Left colon (tissue), 2 donors: Measurements from ENCODE around the gene CA5A. TPM values are rescaled to one million over a fixed set of nuclear protein-coding genes. Genes with fewer than 3 reads are reported as not detected.
A peak's percentile ranks its signal among the peaks of the same experiment; 100 is the strongest.

ENCODE experiments used
- ATAC-seq: fragments of 200-7000 bp; cut with Tn5 transposase; one replicate; pipeline ENCODE4 v1.9.1; 2020; ENCODE audit warnings: mild to moderate bottlenecking, moderate library complexity
- DNase-seq, 2 donors: peaks; one replicate each; pipeline ENCODE4 v3.0.0-alpha.2; 2020
- intact Hi-C, 2 donors: fragments of 100-400 bp; cut with DNase I in 1 of 2; cut with micrococcal nuclease in 1 of 2; formaldehyde crosslinking; loops; one replicate each; pipeline versions ENCODE4 v1.11.2 to v1.14.0; 2022; cut with DNase I, micrococcal nuclease
- total RNA-seq, 2 donors: library from RNA; stranded (reverse); fragmentation: NEBNext Ultra II Directional; extraction: Animal tissue kit (Norgen Biotek cat#: 25700); gene quantifications; one replicate each; pipeline ENCODE4 v1.2.1, GENCODE V29; 2021
- donor health status: DM: no; HTN: no; CAD: no.
- donor health status: DM: yes; HTN: yes; CAD: no.

The CA5A gene
- total RNA-seq, 2 donors from 2014 or later = not detected

- ATAC-seq = peak; percentile 72
- DNase-seq = no peak
- intact Hi-C loops = no loop called here
Measured at GRCh38 chr16:87847785-87848675, 88.3 kb downstream of the CA5A start.

DNA sequence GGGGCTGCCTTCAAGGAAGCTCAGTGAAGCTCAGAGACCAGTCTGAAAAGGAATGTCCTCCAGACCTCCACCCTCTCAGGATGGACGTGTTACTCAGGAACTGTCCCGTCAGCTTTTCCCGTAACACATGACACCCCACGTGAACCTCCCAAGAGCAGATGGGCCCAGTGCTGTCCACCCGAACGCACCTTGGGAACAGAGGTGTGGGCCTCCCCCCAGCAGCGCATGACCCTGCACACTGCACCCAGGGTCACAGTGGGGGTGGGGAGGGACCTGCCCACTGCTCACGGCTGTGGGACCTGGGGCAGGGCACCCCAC, 88.9 kb downstream of the CA5A start:
- intact Hi-C loops = no loop called here
- no peak for DNase-seq
- no peak for ATAC-seq

DNA sequence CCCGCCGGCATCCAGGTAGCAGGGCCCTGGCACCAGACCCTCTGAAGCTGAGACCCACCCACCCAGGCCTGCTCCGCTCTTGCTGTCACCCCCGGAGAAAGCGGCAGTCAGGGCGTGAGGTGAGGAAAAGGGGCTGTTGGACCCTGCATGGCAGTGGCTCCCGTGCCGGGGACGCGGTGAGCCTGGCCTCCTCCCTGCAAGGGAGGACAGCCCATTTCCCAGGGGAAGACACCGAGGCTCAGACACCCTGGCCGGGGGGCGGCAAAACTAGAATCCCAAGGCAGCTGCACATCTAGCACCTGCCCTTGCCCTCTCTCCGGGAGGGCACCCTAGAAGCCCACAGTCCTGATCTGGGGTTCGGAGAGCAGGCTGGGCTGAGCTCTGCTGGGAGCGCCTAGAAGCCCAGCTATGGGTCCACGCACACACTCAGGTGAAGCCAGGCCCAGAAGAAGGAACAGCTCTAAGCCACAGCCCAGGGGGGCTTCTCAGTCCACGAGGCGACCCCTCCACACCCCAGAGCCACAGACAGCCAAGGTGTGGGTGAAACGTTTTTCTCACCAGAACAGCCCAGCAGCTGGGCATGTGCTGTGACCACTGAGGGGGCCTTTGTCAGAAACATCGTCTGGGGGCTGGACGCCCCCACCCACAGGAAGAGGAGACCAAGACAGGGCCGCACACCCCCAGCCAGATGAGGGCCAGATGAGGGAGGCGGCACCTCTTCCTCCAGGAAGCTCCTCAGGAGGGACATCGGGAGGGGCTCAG, 89.4 kb downstream of the CA5A start:
- ATAC-seq (no peak), DNase-seq (no peak)
- intact Hi-C loops = no loop called here

DNA sequence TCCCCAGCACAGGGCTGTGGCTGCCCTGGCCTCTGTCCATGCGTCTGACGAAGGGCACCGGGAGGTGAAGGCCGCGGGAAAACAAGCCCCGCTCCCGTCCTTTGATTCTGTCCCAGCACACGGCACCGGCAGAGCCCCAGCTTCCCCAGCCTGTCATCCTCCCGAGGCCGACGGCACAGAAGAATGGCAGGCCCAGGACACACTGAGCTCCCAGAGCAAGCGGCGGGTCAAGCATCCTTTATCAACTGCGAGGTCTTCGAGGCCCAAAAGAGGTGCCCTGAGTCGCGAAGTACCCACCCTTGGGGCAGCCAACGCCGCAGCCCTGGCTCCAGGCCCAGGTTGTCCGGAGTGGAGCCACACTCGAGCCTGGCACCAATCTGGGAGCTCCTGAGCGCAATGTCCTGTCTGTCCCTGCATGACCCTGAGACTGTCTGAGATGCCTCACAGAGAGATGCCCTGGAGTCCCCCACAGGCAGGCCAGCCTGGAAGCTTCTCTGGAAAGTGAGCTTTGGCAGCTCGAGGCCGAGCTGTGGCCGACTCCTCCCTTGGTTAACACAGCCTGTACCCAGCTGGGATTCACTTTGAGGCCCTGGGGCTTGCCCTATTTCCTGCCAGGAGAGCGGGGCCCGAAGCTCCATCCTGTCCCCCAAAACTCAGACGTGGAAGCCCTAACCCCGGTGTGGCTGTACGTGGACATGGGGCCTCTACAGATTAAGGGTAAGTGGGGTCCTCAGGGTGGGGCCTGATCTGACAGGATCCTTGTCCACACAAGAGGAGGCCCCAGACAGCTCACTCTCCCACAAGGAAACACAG, 90.3 kb downstream of the CA5A start:
- no peak for ATAC-seq

DNA sequence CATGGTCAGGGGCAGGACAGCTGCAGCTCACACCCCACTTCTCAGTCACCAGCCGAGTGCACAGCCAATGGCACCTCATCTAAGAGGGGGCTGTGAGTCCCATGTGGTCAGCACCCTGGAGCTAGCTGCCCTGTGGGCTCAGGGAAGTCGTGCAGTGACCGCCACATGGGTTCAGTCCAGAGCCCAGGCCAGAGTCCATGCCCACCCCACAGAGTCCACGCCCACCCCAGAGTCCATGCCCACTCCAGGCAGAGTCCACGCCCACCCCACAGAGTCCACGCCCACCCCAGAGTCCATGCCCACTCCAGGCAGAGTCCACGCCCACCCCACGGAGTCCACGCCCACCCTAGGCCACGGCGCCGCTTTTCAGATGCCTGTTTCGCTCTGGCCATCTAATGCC, 91.1 kb downstream of the CA5A start:
- peak; percentile 20 for ATAC-seq
- intact Hi-C loops = no loop called here
- no peak for DNase-seq

More for the DNA sequence above, 90.3 kb downstream of the CA5A start:
- intact Hi-C loops = no loop called here
- DNase-seq = no peak

DNA sequence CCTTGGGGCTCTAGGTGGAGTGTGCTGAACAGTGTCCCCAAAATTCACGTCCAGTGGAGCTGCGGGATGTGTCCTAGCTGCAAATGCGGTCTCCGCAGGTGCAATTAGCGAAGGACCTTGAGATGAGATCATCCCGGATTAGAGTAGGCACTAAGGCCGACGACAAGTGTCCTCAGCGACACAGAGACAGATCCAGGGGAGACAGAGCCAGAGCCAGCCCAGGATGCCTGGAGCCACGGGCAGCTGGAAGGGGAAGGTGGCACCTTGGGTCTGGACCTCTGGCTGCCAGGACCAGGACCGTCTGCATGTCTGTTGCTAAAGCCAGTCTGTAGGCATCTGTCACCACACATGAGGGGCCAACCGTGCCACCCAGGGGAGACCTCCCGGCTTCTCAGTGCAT, 91.5 kb downstream of the CA5A start:
- DNase-seq (no peak), ATAC-seq (no peak)
- intact Hi-C loops = no loop called here

- intact Hi-C loops = no loop called here
- ATAC-seq (no peak), DNase-seq (no peak)
Measured at GRCh38 chr16:87844120-87844733, 92.1 kb downstream of the CA5A start.

- intact Hi-C loops = no loop called here
- no peak for ATAC-seq
- no peak for DNase-seq
Measured at GRCh38 chr16:87843678-87844105, 92.6 kb downstream of the CA5A start.

DNA sequence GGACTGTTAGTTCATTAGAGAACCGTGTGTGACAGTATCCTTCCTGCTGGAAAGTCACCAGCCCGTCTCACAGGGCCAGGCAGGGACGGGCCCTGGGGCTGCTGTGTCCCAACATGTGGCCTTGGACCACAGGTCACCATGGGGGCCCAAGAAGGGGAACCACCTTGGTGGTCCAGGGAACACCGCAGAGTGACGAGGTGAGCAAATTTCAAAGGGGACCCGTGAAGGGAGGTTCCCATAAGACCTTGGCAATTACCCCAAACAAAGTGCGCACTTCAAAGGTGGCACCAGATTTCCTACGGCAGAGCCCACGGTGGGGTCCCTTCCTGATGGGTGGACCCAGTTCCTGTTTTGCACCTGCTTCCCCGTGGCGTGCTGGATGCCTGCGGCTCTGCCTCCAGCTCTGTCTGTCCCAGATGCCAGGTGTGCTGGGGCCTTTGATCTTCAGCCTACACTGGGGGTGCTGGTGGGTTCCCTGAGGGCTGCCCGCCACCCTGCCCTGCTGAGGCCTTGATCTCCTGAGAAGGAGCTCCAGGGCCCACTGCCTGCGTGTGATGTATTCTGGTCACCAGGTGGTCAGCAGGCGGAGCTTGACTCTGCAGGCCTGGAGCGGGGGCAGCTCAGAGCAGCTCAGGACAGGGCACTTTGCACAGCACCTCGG, 94.0 kb downstream of the CA5A start:
- intact Hi-C loops = no loop called here
- ATAC-seq = no peak
- no peak for DNase-seq

GRCh38 chr16:87841340-87842208, 94.8 kb downstream of the CA5A start:
- intact Hi-C loops = no loop called here
- no peak for ATAC-seq
- DNase-seq = no peak

DNA sequence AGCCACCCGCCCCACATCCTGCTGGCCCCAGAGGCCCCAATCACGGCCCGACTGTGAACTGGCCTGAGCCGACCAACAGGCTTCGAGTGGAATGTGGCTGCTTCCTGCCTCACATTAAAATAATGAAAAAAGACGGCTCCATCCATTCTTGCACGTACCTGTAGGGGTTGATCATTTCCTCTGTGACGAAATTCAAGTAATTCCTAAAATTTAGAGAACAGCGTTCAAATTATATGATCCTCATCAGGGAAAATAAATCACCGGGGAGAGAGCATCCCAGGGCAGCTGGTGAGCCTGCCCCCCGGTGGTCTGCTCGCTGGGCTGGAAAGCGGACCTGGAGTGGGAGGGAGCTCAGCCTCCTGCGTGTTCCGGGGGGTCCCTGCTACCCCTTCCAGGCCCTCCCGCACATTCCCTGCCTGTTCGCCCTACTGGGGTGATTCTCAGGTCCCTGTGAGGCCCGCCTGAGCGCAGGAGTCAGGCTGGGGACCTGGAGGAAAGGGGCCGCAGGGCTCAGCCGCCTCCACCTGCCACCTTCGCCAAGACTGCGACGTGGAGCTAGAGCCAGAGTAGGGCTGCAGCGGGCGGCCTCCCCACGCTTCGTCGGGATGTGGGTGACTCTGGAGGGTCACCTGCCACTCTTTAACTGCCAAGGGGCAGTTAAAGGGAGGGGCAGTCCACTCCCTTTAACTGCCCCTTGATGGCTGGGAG, 95.9 kb downstream of the CA5A start:
- DNase-seq (no peak), ATAC-seq (no peak)
- intact Hi-C loops = no loop called here

- ATAC-seq = no peak
- intact Hi-C loops = no loop called here
- DNase-seq = no peak
Measured at GRCh38 chr16:87839542-87840270, 96.6 kb downstream of the CA5A start.

GRCh38 chr16:87838643-87839541, 97.4 kb downstream of the CA5A start:
- peak; percentile 78 for ATAC-seq
- DNase-seq = no peak

More at GRCh38 chr16:87838643-87839541, 97.4 kb downstream of the CA5A start:
- intact Hi-C loops = no loop called here
